ENCODE results near the gene AKT2. TPM values are rescaled to one million over a fixed set of nuclear protein-coding genes. Genes with fewer than 3 reads are reported as not detected.

The AKT2 gene
- polyA plus RNA-seq, 1 donor = 101 TPM

GRCh38 chr19:40302224-40303011 lies 17.3 kb upstream of the AKT2 start:
- WGBS (ENCODE audit: insufficient coverage, low lambda C conversion rate) = no CpG with 5 or more reads among the region's 6 CpGs
- Histone ChIP-seq H3K36me3 (ENCODE audit: control insufficient read depth, insufficient read depth, low read length) (no peaks in the 10 kb centered on the region), H3K4me3 (ENCODE audit: low read length) (no peak overlapping the region), H3K4me1 (ENCODE audit: control insufficient read depth, insufficient read depth, low read length) (no peaks in the 10 kb centered on the region), H3K9me3 (ENCODE audit: control insufficient read depth, low read depth, low read length) (no peaks in the 10 kb centered on the region), H3K27me3 (ENCODE audit: control insufficient read depth, insufficient read depth, low read length) (no peaks in the 10 kb centered on the region), H3K27ac (ENCODE audit: low read length) (no peak overlapping the region)
- DNase-seq = no peak

- Histone ChIP-seq H3K9me3 (ENCODE audit: control insufficient read depth, low read depth, low read length) (no peaks in the 10 kb centered on the region), H3K27ac (ENCODE audit: low read length) (no peak overlapping the region), H3K4me3 (ENCODE audit: low read length) (no peak overlapping the region), H3K36me3 (ENCODE audit: control insufficient read depth, insufficient read depth, low read length) (no peaks in the 10 kb centered on the region), H3K27me3 (ENCODE audit: control insufficient read depth, insufficient read depth, low read length) (no peaks in the 10 kb centered on the region), H3K4me1 (ENCODE audit: control insufficient read depth, insufficient read depth, low read length) (no peaks in the 10 kb centered on the region)
- DNase-seq = no peak
- WGBS (ENCODE audit: insufficient coverage, low lambda C conversion rate) = no CpG with 5 or more reads among the region's 4 CpGs
These were observed 15.5 kb upstream of the AKT2 start for GRCh38 chr19:40300668-40301067.

GRCh38 chr19:40298026-40298425 lies 12.9 kb upstream of the AKT2 start:
- Histone ChIP-seq H3K27me3 (ENCODE audit: control insufficient read depth, insufficient read depth, low read length) (no peaks in the 10 kb centered on the region), H3K4me3 (ENCODE audit: low read length) (no peak overlapping the region), H3K4me1 (ENCODE audit: control insufficient read depth, insufficient read depth, low read length) (no peaks in the 10 kb centered on the region), H3K36me3 (ENCODE audit: control insufficient read depth, insufficient read depth, low read length) (no peaks in the 10 kb centered on the region), H3K27ac (ENCODE audit: low read length) (no peak overlapping the region), H3K9me3 (ENCODE audit: control insufficient read depth, low read depth, low read length) (no peaks in the 10 kb centered on the region)
- WGBS (ENCODE audit: insufficient coverage, low lambda C conversion rate) = 85% methylated on average over 2 of the region's 3 CpGs
- DNase-seq = no peak

GRCh38 chr19:40294560-40294959 lies 9.4 kb upstream of the AKT2 start:
- no peak for DNase-seq
- no CpG with 5 or more reads among the region's 6 CpGs for WGBS (ENCODE audit: insufficient coverage, low lambda C conversion rate)
- no peak overlapping the region for H3K4me3 ChIP-seq (ENCODE audit: low read length)
- H3K9me3 ChIP-seq (ENCODE audit: control insufficient read depth, low read depth, low read length) = no peaks in the 10 kb centered on the region
- no peak overlapping the region for H3K27ac ChIP-seq (ENCODE audit: low read length)
- no peaks in the 10 kb centered on the region for H3K4me1 ChIP-seq (ENCODE audit: control insufficient read depth, insufficient read depth, low read length)
- no peaks in the 10 kb centered on the region for H3K36me3 ChIP-seq (ENCODE audit: control insufficient read depth, insufficient read depth, low read length)
- H3K27me3 ChIP-seq (ENCODE audit: control insufficient read depth, insufficient read depth, low read length) = no peaks in the 10 kb centered on the region

GRCh38 chr19:40286971-40287421 lies 1.9 kb upstream of the AKT2 start:
- Histone ChIP-seq H3K4me1 (ENCODE audit: control insufficient read depth, insufficient read depth, low read length) (peaks cover 21% of the 10 kb centered on the region), H3K9me3 (ENCODE audit: control insufficient read depth, low read depth, low read length) (no peaks in the 10 kb centered on the region), H3K4me3 (ENCODE audit: low read length) (no peak overlapping the region), H3K27ac (ENCODE audit: low read length) (no peak overlapping the region), H3K27me3 (ENCODE audit: control insufficient read depth, insufficient read depth, low read length) (no peaks in the 10 kb centered on the region), H3K36me3 (ENCODE audit: control insufficient read depth, insufficient read depth, low read length) (peaks cover 2% of the 10 kb centered on the region)
- DNase-seq = no peak
- no CpG with 5 or more reads among the region's 8 CpGs for WGBS (ENCODE audit: insufficient coverage, low lambda C conversion rate)

- no peak overlapping the region for H3K4me3 ChIP-seq (ENCODE audit: low read length)
These were observed 1.3 kb upstream of the AKT2 start for GRCh38 chr19:40286235-40286970.

GRCh38 chr19:40285353-40286234 lies 449 bp upstream of the AKT2 start:
- Histone ChIP-seq H3K4me3 (ENCODE audit: low read length) (peak overlapping the region; percentile 90), H3K27me3 (ENCODE audit: control insufficient read depth, insufficient read depth, low read length) (no peaks in the 10 kb centered on the region), H3K27ac (ENCODE audit: low read length) (peak overlapping the region; percentile 100), H3K4me1 (ENCODE audit: control insufficient read depth, insufficient read depth, low read length) (peaks cover 27% of the 10 kb centered on the region), H3K9me3 (ENCODE audit: control insufficient read depth, low read depth, low read length) (no peaks in the 10 kb centered on the region), H3K36me3 (ENCODE audit: control insufficient read depth, insufficient read depth, low read length) (peaks cover 9% of the 10 kb centered on the region)
- 10% methylated on average over 2 of the region's 42 CpGs for WGBS (ENCODE audit: insufficient coverage, low lambda C conversion rate)
- DNase-seq = peak; percentile 100

More at GRCh38 chr19:40286235-40286970, 1.3 kb upstream of the AKT2 start:
- H3K36me3 ChIP-seq (ENCODE audit: control insufficient read depth, insufficient read depth, low read length) = peaks cover 7% of the 10 kb centered on the region
- peaks cover 21% of the 10 kb centered on the region for H3K4me1 ChIP-seq (ENCODE audit: control insufficient read depth, insufficient read depth, low read length)
- H3K27ac ChIP-seq (ENCODE audit: low read length) = no peak overlapping the region
- DNase-seq = no peak
- H3K9me3 ChIP-seq (ENCODE audit: control insufficient read depth, low read depth, low read length) = no peaks in the 10 kb centered on the region
- H3K27me3 ChIP-seq (ENCODE audit: control insufficient read depth, insufficient read depth, low read length) = no peaks in the 10 kb centered on the region
- WGBS (ENCODE audit: insufficient coverage, low lambda C conversion rate) = 94% methylated on average over 3 of the region's 16 CpGs

- H3K27me3 ChIP-seq (ENCODE audit: control insufficient read depth, insufficient read depth, low read length) = no peaks in the 10 kb centered on the region
- no CpG with 5 or more reads among the region's 4 CpGs for WGBS (ENCODE audit: insufficient coverage, low lambda C conversion rate)
- peaks cover 42% of the 10 kb centered on the region for H3K4me1 ChIP-seq (ENCODE audit: control insufficient read depth, insufficient read depth, low read length)
- H3K27ac ChIP-seq (ENCODE audit: low read length) = peak overlapping the region; percentile 84
- peak overlapping the region; percentile 90 for H3K4me3 ChIP-seq (ENCODE audit: low read length)
- H3K36me3 ChIP-seq (ENCODE audit: control insufficient read depth, insufficient read depth, low read length) = peaks cover 9% of the 10 kb centered on the region
- peaks cover 1% of the 10 kb centered on the region for H3K9me3 ChIP-seq (ENCODE audit: control insufficient read depth, low read depth, low read length)
- no peak for DNase-seq
These were observed 969 bp downstream of the AKT2 start for GRCh38 chr19:40284251-40284500.

- Histone ChIP-seq H3K27ac (ENCODE audit: low read length) (peak overlapping the region; percentile 84), H3K27me3 (ENCODE audit: control insufficient read depth, insufficient read depth, low read length) (no peaks in the 10 kb centered on the region), H3K4me1 (ENCODE audit: control insufficient read depth, insufficient read depth, low read length) (peaks cover 47% of the 10 kb centered on the region), H3K4me3 (ENCODE audit: low read length) (peak overlapping the region; percentile 90), H3K9me3 (ENCODE audit: control insufficient read depth, low read depth, low read length) (peaks cover 3% of the 10 kb centered on the region), H3K36me3 (ENCODE audit: control insufficient read depth, insufficient read depth, low read length) (peaks cover 9% of the 10 kb centered on the region)
- WGBS (ENCODE audit: insufficient coverage, low lambda C conversion rate) = no CpG with 5 or more reads among the region's 12 CpGs
- peak in 1 of 2 donors; percentile 55 for DNase-seq
These were observed 1.5 kb downstream of the AKT2 start for GRCh38 chr19:40283414-40284250.
